Neural progenitor cell (in vitro differentiated cells): ENCODE results near the gene PKD1L1. TPM values are rescaled to one million over a fixed set of nuclear protein-coding genes. Genes with fewer than 3 reads are reported as not detected.

Experiments used
- DNase-seq: peaks from one replicate; pipeline ENCODE4 v3.0.0-alpha.2; 2016; ENCODE audit warnings: low spot score
- H2AFZ ChIP-seq: fragments of 200-600 bp; sonication (generic); replicated peaks from 2 replicates; pipeline ENCODE4 v1.6.1; 2016; ENCODE audit warnings: antibody characterized with exemption
- H3F3A ChIP-seq: fragments of 200-600 bp; sonication (generic); 2 replicates; pipeline ENCODE4 v1.6.1; 2016; ENCODE audit warnings: antibody characterized with exemption, low read depth
- H3K27ac ChIP-seq: fragments of 200-600 bp; sonication (generic); 2 replicates; pipeline ENCODE4 v1.5.1; 2016; ENCODE audit warnings: mild to moderate bottlenecking
- H3K27me3 ChIP-seq: fragments of 200-600 bp; sonication (generic); 2 replicates; pipeline ENCODE4 v1.6.1; 2016; ENCODE audit warnings: mild to moderate bottlenecking, moderate library complexity
- H3K36me3 ChIP-seq: fragments of 200-600 bp; sonication (generic); 2 replicates; pipeline ENCODE4 v1.5.1; 2016
- H3K4me1 ChIP-seq: fragments of 200-600 bp; sonication (generic); 2 replicates; pipeline ENCODE4 v1.6.1; 2016; ENCODE audit warnings: mixed run types
- H3K4me2 ChIP-seq: fragments of 200-600 bp; sonication (generic); 2 replicates; pipeline ENCODE4 v1.6.1; 2016
- H3K4me3 ChIP-seq: fragments of 200-600 bp; sonication (generic); 2 replicates; pipeline ENCODE4 v1.5.1; 2016
- H3K79me2 ChIP-seq: fragments of 200-600 bp; sonication (generic); 2 replicates; pipeline ENCODE4 v1.6.1; 2016; ENCODE audit warnings: low read depth
- H3K9ac ChIP-seq: fragments of 200-600 bp; sonication (generic); 2 replicates; pipeline ENCODE4 v1.6.1; 2016
- H3K9me3 ChIP-seq: fragments of 200-600 bp; sonication (generic); 2 replicates; pipeline ENCODE4 v1.5.1; 2016; ENCODE audit warnings: low read depth
- H4K20me1 ChIP-seq: fragments of 200-600 bp; sonication (generic); 2 replicates; pipeline ENCODE4 v1.6.1; 2016; ENCODE audit warnings: low read depth
- H3K27ac Mint-ChIP-seq: 3 replicates; pipeline ENCODE4 v1.8.0; 2021; ENCODE audit warnings: mixed read lengths
- H3K27me3 Mint-ChIP-seq: 2 replicates; pipeline ENCODE4 v1.8.0; 2022; ENCODE audit warnings: low read depth, mild to moderate bottlenecking, inconsistent platforms, moderate library complexity, mixed read lengths; ENCODE audit not compliant: insufficient read depth
- H3K36me3 Mint-ChIP-seq: 3 replicates; pipeline ENCODE4 v1.8.0; 2021; ENCODE audit warnings: mixed read lengths
- H3K4me1 Mint-ChIP-seq: 3 replicates; pipeline ENCODE4 v1.8.0; 2021; ENCODE audit warnings: mixed read lengths
- H3K4me3 Mint-ChIP-seq: 3 replicates; pipeline ENCODE4 v1.8.0; 2021; ENCODE audit warnings: mild to moderate bottlenecking, moderate library complexity, mixed read lengths
- H3K9me3 Mint-ChIP-seq: 3 replicates; pipeline ENCODE4 v1.8.0; 2020; ENCODE audit warnings: mixed read lengths
- CTCF ChIP-seq: fragments of 200-600 bp; sonication (generic); IDR thresholded peaks from 2 replicates; pipeline ENCODE4 v1.5.1; 2017; ENCODE audit warnings: antibody characterized with exemption, mild to moderate bottlenecking
- EZH2 ChIP-seq: fragments of 200-600 bp; sonication (generic); IDR thresholded peaks from 2 replicates; pipeline ENCODE4 v1.6.1; 2017; ENCODE audit warnings: antibody characterized with exemption, mild to moderate bottlenecking, moderate library complexity
- EZH2phosphoT487 ChIP-seq: fragments of 200-600 bp; sonication (generic); IDR thresholded peaks from 2 replicates; pipeline ENCODE4 v1.6.1; 2017; ENCODE audit warnings: antibody characterized with exemption
- total RNA-seq: library from RNA; depleted of rRNA; stranded (reverse); fragments of >200 nt; gene quantifications from 2 replicates; pipeline ENCODE4 v1.2.3, GENCODE V29; 2015; ENCODE audit warnings: low replicate concordance

Gene PKD1L1
- 0.07 and 0.09 TPM in 2 replicates for total RNA-seq

DNA sequence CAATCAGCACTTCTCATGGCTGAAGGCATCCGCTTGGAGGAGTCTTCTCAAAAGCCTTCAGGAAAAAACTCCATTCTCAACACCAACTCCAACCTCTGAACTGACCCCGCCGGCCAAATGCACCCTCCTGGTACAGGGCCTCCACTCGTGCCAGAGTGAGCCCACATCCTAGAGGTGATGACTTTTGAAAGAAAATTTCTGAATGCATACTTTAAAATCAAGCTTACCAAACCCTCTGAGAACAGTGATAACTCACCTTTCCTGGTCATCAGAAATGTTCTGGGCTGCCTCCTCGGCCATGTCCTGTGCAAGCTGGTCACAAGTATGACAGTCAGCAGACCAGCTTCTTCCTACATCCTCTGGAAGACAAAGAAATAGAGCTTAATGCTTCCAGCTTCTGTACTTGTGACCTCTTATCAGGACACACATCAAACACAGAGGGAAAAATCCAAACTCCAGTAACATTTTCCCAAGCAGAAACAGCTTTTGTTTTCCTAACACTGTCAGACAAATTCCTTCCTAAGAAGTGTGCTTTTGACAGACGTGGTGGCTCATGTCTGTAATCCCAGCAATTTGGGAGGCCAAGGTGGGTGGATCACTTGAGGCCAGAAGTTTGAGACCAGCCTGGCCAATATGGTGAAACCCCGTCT, at the start of gene PKD1L1:
Gene PKD1L1 (minus strand): TSS at position 326 of the 650 bp plus-strand sequence. CDS start 26 bp downstream, at position 300.
- H3K27ac Mint-ChIP-seq: no peak within 1 kb of the TSS

GRCh38 chr7:47992446-47992845, 44.2 kb upstream of the PKD1L1 start:
- Histone ChIP-seq H3F3A (peaks cover 3% of the 10 kb centered on the region), H3K4me3 (no peak overlapping the region), H3K4me2 (peak overlapping the region; percentile 73), H3K4me1 (peaks cover 11% of the 10 kb centered on the region), H3K79me2 (no peaks in the 10 kb centered on the region), H3K27me3 (no peaks in the 10 kb centered on the region), H3K9me3 (no peaks in the 10 kb centered on the region), H3K27ac (no peak overlapping the region), H3K9ac (no peak overlapping the region), H2AFZ (peak overlapping the region; percentile 94), H4K20me1 (no peaks in the 10 kb centered on the region), H3K36me3 (no peaks in the 10 kb centered on the region)
- peak overlapping the region; percentile 85 for H3K4me3 Mint-ChIP-seq
- no peaks in the 10 kb centered on the region for H3K9me3 Mint-ChIP-seq
- peak overlapping the region; percentile 90 for H3K27ac Mint-ChIP-seq
- no peak for DNase-seq
- peaks cover 34% of the 10 kb centered on the region for H3K4me1 Mint-ChIP-seq
- peaks cover 4% of the 10 kb centered on the region for H3K27me3 Mint-ChIP-seq
- TF ChIP-seq EZH2 (no peak), EZH2phosphoT487 (no peak), CTCF (no peak)
- no peaks in the 10 kb centered on the region for H3K36me3 Mint-ChIP-seq

More for the DNA sequence above, at the start of gene PKD1L1:
- TF ChIP-seq EZH2: no peak
- no peak for TF ChIP-seq EZH2phosphoT487
- TF ChIP-seq CTCF: no peak
- Histone ChIP-seq H3K36me3 (no peaks in the 10 kb centered on the region), H3K4me1 (no peaks in the 10 kb centered on the region), H3K4me3 (no peak within 1 kb of the TSS), H3F3A (no peaks in the 10 kb centered on the region), H3K9ac (no peak within 1 kb of the TSS), H3K27me3 (no peaks in the 10 kb centered on the region), H4K20me1 (no peaks in the 10 kb centered on the region), H3K4me2 (no peak within 1 kb of the TSS), H2AFZ (no peak within 1 kb of the TSS), H3K9me3 (no peaks in the 10 kb centered on the region), H3K27ac (no peak within 1 kb of the TSS), H3K79me2 (no peaks in the 10 kb centered on the region)
- Mint-ChIP-seq H3K4me1 (peaks cover 6% of the 10 kb centered on the region), H3K9me3 (no peaks in the 10 kb centered on the region), H3K27me3 (peaks cover 12% of the 10 kb centered on the region), H3K4me3 (no peak within 1 kb of the TSS), H3K36me3 (no peaks in the 10 kb centered on the region)
- DNase-seq: no peak

DNA sequence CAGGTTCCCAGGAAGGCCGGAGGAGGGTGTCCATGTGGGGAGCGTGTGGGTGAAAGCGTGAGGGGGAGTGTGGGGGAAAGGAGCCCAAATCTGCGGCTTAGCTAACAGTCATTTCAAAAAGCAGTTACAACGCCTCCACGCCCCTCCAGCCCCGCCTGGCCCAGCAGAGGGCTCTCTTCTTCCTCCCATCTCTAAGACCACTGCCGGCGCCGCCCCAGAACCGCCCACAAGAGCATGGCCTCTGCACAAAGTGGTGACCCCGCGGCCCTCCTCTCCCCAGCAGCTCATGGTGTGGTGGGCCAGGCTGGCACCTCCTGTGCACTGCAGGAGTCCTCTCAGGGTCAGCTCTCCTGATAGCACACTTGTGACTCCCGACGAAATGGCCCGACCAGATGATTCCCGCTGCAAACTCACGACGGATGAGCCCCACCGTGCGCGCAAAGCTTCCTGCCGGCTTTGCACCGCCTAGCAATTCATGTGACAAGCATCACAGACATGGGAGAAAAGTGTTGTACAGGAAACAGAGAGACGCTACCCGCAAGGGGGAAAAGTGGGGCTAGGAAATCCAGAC, 43.6 kb upstream of the PKD1L1 start:
- H3K27ac Mint-ChIP-seq: peak overlapping the region; percentile 90
- Histone ChIP-seq H2AFZ (peak overlapping the region; percentile 94), H3K4me2 (peak overlapping the region; percentile 73), H3K36me3 (no peaks in the 10 kb centered on the region), H3K9me3 (no peaks in the 10 kb centered on the region), H3K9ac (no peak overlapping the region), H3K27me3 (no peaks in the 10 kb centered on the region), H3K4me1 (peaks cover 11% of the 10 kb centered on the region), H3K79me2 (no peaks in the 10 kb centered on the region), H4K20me1 (no peaks in the 10 kb centered on the region), H3K27ac (no peak overlapping the region), H3F3A (peaks cover 3% of the 10 kb centered on the region), H3K4me3 (peak overlapping the region; percentile 40)
- DNase-seq: peak; percentile 87
- peaks cover 4% of the 10 kb centered on the region for H3K27me3 Mint-ChIP-seq
- TF ChIP-seq EZH2 (no peak), EZH2phosphoT487 (no peak), CTCF (peak; percentile 62)
- peaks cover 34% of the 10 kb centered on the region for H3K4me1 Mint-ChIP-seq
- H3K4me3 Mint-ChIP-seq: peak overlapping the region; percentile 85
- H3K9me3 Mint-ChIP-seq: no peaks in the 10 kb centered on the region
- no peaks in the 10 kb centered on the region for H3K36me3 Mint-ChIP-seq
